ENCODE measurements around the gene TCF12. TPM values are rescaled to one million over a fixed set of nuclear protein-coding genes. Genes with fewer than 3 reads are reported as not detected.

TCF12 gene
- total and polyA plus RNA-seq, 2 of the 8 experiments (the other 6 are each of a cell fraction or from before 2014, with no cell fraction given) = 85.8 to 101 TPM

GRCh38 chr15:57060799-57061198 is 142.4 kb downstream of the TCF12 start:
- Histone ChIP-seq H3K4me3 (ENCODE audit: extremely low read depth in 1 of 4, insufficient read depth in 2 of 4, low read depth in 3 of 4, low read length in 4 of 4) (no peak overlapping the region), H3K27me3 (replicated peaks in 1 of 4; ENCODE audit: control insufficient read depth in 3 of 4, extremely low read depth in 1 of 4, insufficient read depth in 3 of 4, low read length in 3 of 4) (no peaks in the 10 kb centered on the region), H4K5ac (ENCODE audit: insufficient read length, low read depth, low read length) (no peak overlapping the region), H3K79me2 (ENCODE audit: control insufficient read depth in 1 of 2, insufficient read depth in 2 of 2, low read length in 2 of 2) (peaks cover 0 to 77% of the 10 kb centered on the region in 2 experiments; a peak in 2 of 4 replicates), H2BK5ac (ENCODE audit: low read depth, low read length) (no peak overlapping the region), H3K4me1 (replicated peaks in 1 of 4; ENCODE audit: control insufficient read depth in 3 of 4, insufficient read depth in 4 of 4, low read length in 3 of 4) (peaks cover 0 to 2% (median 2%) of the 10 kb centered on the region in 4 experiments; a peak in 4 of 7 replicates), H4K91ac (replicated peaks; ENCODE audit: insufficient read length, low read length) (no peak overlapping the region), H2BK20ac (ENCODE audit: low read length) (no peak overlapping the region), H3K9ac (replicated peaks in 1 of 4; ENCODE audit: extremely low read depth in 1 of 4, low read depth in 3 of 4, low read length in 3 of 4) (no peak overlapping the region), H3K23me2 (ENCODE audit: low read depth, low read length) (no peaks in the 10 kb centered on the region), H3K56ac (replicated peaks; ENCODE audit: insufficient read length, low read depth, low read length) (no peak overlapping the region), H3K14ac (ENCODE audit: insufficient read length) (no peak overlapping the region), H2AK5ac (ENCODE audit: low read depth, low read length) (no peak overlapping the region), H3K4me2 (ENCODE audit: insufficient read depth in 1 of 2, low read depth in 2 of 2, low read length in 2 of 2) (no peak overlapping the region), H3K79me1 (ENCODE audit: low read depth, low read length) (peaks cover 4% of the 10 kb centered on the region), H3K36me3 (ENCODE audit: control insufficient read depth in 2 of 4, insufficient read depth in 4 of 4, low read length in 3 of 4) (no peaks in the 10 kb centered on the region; a peak in 1 of 8 replicates), H2AFZ (ENCODE audit: low read length) (no peak overlapping the region), H3K18ac (ENCODE audit: extremely low read depth, low read length) (no peak overlapping the region), H3K23ac (ENCODE audit: insufficient read length) (no peak overlapping the region), H3K27ac (ENCODE audit: low read depth, low read length) (no peak overlapping the region), H3K4ac (replicated peaks; ENCODE audit: insufficient read length, low read depth, low read length) (no peak overlapping the region), H3K9me3 (ENCODE audit: insufficient read depth in 2 of 2, low read depth in 1 of 2, low read length in 1 of 2) (no peaks in the 10 kb centered on the region), H4K8ac (ENCODE audit: extremely low read depth, insufficient read depth, low read length) (no peak overlapping the region), H2BK15ac (ENCODE audit: low read length) (no peak overlapping the region), H2BK120ac (replicated peaks; ENCODE audit: low read depth, low read length) (no peak overlapping the region), H4K20me1 (replicated peaks in 1 of 2; ENCODE audit: control insufficient read depth in 1 of 2, insufficient read depth in 2 of 2, low read length in 2 of 2) (peaks cover 2 to 4% of the 10 kb centered on the region in 2 experiments), H2BK12ac (ENCODE audit: low read depth, low read length) (no peak overlapping the region)
- no peak for FAIRE-seq
- no peak for TF ChIP-seq ATF3 (IDR thresholded peaks at IDR 0.05; ENCODE audit: insufficient read depth, low read depth, low read length)
- TF ChIP-seq, protein P1, sequence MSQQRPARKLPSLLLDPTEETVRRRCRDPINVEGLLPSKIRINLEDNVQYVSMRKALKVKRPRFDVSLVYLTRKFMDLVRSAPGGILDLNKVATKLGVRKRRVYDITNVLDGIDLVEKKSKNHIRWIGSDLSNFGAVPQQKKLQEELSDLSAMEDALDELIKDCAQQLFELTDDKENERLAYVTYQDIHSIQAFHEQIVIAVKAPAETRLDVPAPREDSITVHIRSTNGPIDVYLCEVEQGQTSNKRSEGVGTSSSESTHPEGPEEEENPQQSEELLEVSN (IDR thresholded peaks at IDR 0.05) = no peak
- TF ChIP-seq RAD21 (IDR thresholded peaks at IDR 0.05 in 1 of 2, conservative IDR thresholded peaks at IDR 0.05 in 1 of 2; ENCODE audit: low read depth in 2 of 2, low read length in 2 of 2) = no peak
- no peak for TF ChIP-seq GTF2F1 (IDR thresholded peaks at IDR 0.05; ENCODE audit: borderline replicate concordance, low read depth, low read length)
- TF ChIP-seq KDM5A (IDR thresholded peaks at IDR 0.05; ENCODE audit: low read length) = no peak
- TF ChIP-seq TAF7 (optimal IDR thresholded peaks at IDR 0.05; ENCODE audit: borderline replicate concordance, low read depth, low read length) = no peak
- TF ChIP-seq SIRT6 (IDR thresholded peaks at IDR 0.05; ENCODE audit: low read length) = no peak
- TF ChIP-seq ASH2L (IDR thresholded peaks at IDR 0.05; ENCODE audit: low read length) = no peak
- no peak for TF ChIP-seq CTBP2 (IDR thresholded peaks at IDR 0.05; ENCODE audit: borderline replicate concordance, insufficient read depth, insufficient read length, low read length)
- WGBS, 2 experiments (ENCODE audit: extremely low coverage in 1 of 2, insufficient coverage in 1 of 2, insufficient read length in 1 of 2, insufficient replicate concordance in 2 of 2, low coverage in 1 of 2, low lambda C conversion rate in 2 of 2, missing lambda C conversion rate in 1 of 2) = 43% methylated on average over 2 of the region's 2 CpGs; no CpG with 5 or more reads in 1 of the 2 experiments
- POLR2A ChIA-PET (ENCODE audit: partially characterized antibody) = interaction anchor here (1.2 kb wide), 1 partner anchor 21 kb away, joined by 4 read pairs; no protein-coding TSS in a partner anchor
- no peak for DNase-seq (ENCODE audit: low read depth in 1 of 2, low spot score in 2 of 2)
- CTCF ChIA-PET (ENCODE audit: partially characterized antibody) = interaction anchor here (1.0 to 1.9 kb wide), 2 partner anchors 53 to 78 kb away, joined by 3 to 5 read pairs; no protein-coding TSS in a partner anchor
